ENCODE measurements around the gene KLHL28.
A peak's percentile ranks its signal among the peaks of the same experiment; 100 is the strongest.

KLHL28 gene

GRCh38 chr14:44960146-44960545 is 1.6 kb downstream of the KLHL28 start:
- DNase-seq, result no peak

- DNase-seq, result no peak
These were observed 2.2 kb downstream of the KLHL28 start for GRCh38 chr14:44959538-44959937.

GRCh38 chr14:44956866-44957265 is 4.9 kb downstream of the KLHL28 start:
- DNase-seq, result no peak

- no peak for DNase-seq
These were observed 6.2 kb downstream of the KLHL28 start for GRCh38 chr14:44955528-44955927.

GRCh38 chr14:44954750-44955149 is 7.0 kb downstream of the KLHL28 start:
- no peak for DNase-seq

GRCh38 chr14:44952391-44953110 is 9.2 kb downstream of the KLHL28 start:
- DNase-seq, result no peak

- no peak for DNase-seq
These were observed 10.7 kb downstream of the KLHL28 start for GRCh38 chr14:44951051-44951450.

- DNase-seq, result no peak
These were observed 16.5 kb downstream of the KLHL28 start for GRCh38 chr14:44945264-44945663.

- DNase-seq, result no peak
These were observed 17.6 kb downstream of the KLHL28 start for GRCh38 chr14:44944107-44944506.

- DNase-seq, result no peak
These were observed 19.3 kb downstream of the KLHL28 start for GRCh38 chr14:44942436-44942835.

GRCh38 chr14:44941591-44941990 is 20.2 kb downstream of the KLHL28 start:
- DNase-seq, result no peak

- no peak for DNase-seq
These were observed 20.8 kb downstream of the KLHL28 start for GRCh38 chr14:44940944-44941343.

GRCh38 chr14:44940211-44940610 is 21.5 kb downstream of the KLHL28 start:
- no peak for DNase-seq

- DNase-seq, result no peak
These were observed 24.2 kb downstream of the KLHL28 start for GRCh38 chr14:44937547-44937946.

- no peak for DNase-seq
These were observed 26.6 kb downstream of the KLHL28 start for GRCh38 chr14:44935155-44935554.

GRCh38 chr14:44928793-44929192 is 33.0 kb downstream of the KLHL28 start:
- DNase-seq, result no peak

- DNase-seq, result no peak
These were observed 46.9 kb downstream of the KLHL28 start for GRCh38 chr14:44914849-44915248.

GRCh38 chr14:44912041-44912869 is 49.5 kb downstream of the KLHL28 start:
- DNase-seq, result no peak

- DNase-seq, result no peak
These were observed 50.9 kb downstream of the KLHL28 start for GRCh38 chr14:44910821-44911220.

- no peak for DNase-seq
These were observed 60.1 kb downstream of the KLHL28 start for GRCh38 chr14:44901696-44902095.

- DNase-seq, result no peak
These were observed 63.2 kb downstream of the KLHL28 start for GRCh38 chr14:44898551-44898950.

- no peak for DNase-seq
These were observed 63.9 kb downstream of the KLHL28 start for GRCh38 chr14:44897845-44898151.

GRCh38 chr14:44897041-44897844 is 64.5 kb downstream of the KLHL28 start:
- DNase-seq, result peak; percentile 90 to 94

Data from SHP77 (cell line).